Pancreas (tissue), 10 donors: ENCODE measurements around the gene COX6A1. TPM values are rescaled to one million over a fixed set of nuclear protein-coding genes. Genes with fewer than 3 reads are reported as not detected.

ENCODE experiments used
- ATAC-seq, 4 donors: fragments of 200-7000 bp; cut with Tn5 transposase; one replicate each; pipeline versions ENCODE4 v1.8.0 to v1.9.1; 2020; ENCODE audit warnings: mild to moderate bottlenecking in 4 of 4, moderate library complexity in 4 of 4
- DNase-seq, 6 donors: peaks; one replicate each; pipeline ENCODE4 v3.0.0-alpha.2; 2020
- FAIRE-seq: peaks from 2 replicates; lab custom pipeline; 2012; peaks lifted over from hg19 to GRCh38; lab: Jason Lieb, UNC
- H3K27ac ChIP-seq, 4 donors: fragments of 200-600 bp; sonication (generic); 1 replicate in 3 of 4; 2 replicates in 1 of 4; pipeline versions ENCODE4 v1.5.0 to v1.8.0; 2020
- H3K27me3 ChIP-seq, 4 donors: fragments of 200-600 bp; one replicate each; pipeline ENCODE4 v1.8.0; 2021
- H3K36me3 ChIP-seq, 3 donors: fragments of 200-600 bp; sonication (generic) in 1 of 3; one replicate each; pipeline versions ENCODE4 v1.5.0 to v1.8.0; 2020 to 2021
- H3K4me1 ChIP-seq, 3 donors: fragments of 200-600 bp; one replicate each; pipeline ENCODE4 v1.8.0; 2021
- H3K4me3 ChIP-seq, 4 donors: fragments of 200-600 bp; sonication (generic) in 2 of 4; one replicate each; pipeline versions ENCODE4 v1.5.0 to v1.8.0; 2020 to 2021
- H3K9me3 ChIP-seq, 4 donors: fragments of 200-600 bp; one replicate each; pipeline ENCODE4 v1.8.0; 2021
- CTCF ChIP-seq, 4 donors: fragments of 200-600 bp; sonication (generic) in 3 of 4; IDR thresholded peaks; one replicate each; pipeline versions ENCODE4 v1.5.0 to v1.8.0; 2021; ENCODE audit warnings: antibody characterized with exemption in 4 of 4
- WGBS, 2 donors: extraction: QIAGEN DNeasy Blood & Tissue Kit; methylation state at CpG; one replicate each; pipeline ENCODE4 v1.1.7; 2013; 5-methylcytosine and 5-hydroxymethylcytosine counted together
- intact Hi-C, 3 donors: fragments of 100-400 bp; cut with DNase I; formaldehyde crosslinking; loops; one replicate each; pipeline versions ENCODE4 v1.11.1 to v1.14.2; 2022
- polyA plus RNA-seq, 2 donors: library from polyadenylated mRNA; stranded (reverse); fragments of 200-250 nt; gene quantifications; one replicate each; pipeline ENCODE4 v1.2.3, GENCODE V29; 2013
- total RNA-seq, 6 donors: library from RNA; stranded (reverse); fragmentation: NEBNext Ultra II Directional in 4 of 6; extraction: Animal tissue kit (Norgen Biotek cat#: 25700) in 4 of 6; gene quantifications; one replicate each; pipeline versions ENCODE4 v1.2.1 to v1.2.4, GENCODE V29; 2021 to 2023
- donor health status: healthy with polysubstance abuse.
- donor health status: DM: no; HTN: no; CAD: no; lungs with moderate emphysema.
- donor health status: DM: no; HTN: no; CAD: no.
- donor health status: control.
- donor health status: control.
- donor health status: Bipolar disorder and iron deficiency.
- donor health status: DM: yes; HTN: yes; CAD: no.
- donor health status: DM: no; HTN: no; CAD: no.
- donor health status: DM: no; HTN: no; CAD: no.
- donor health status: DM: yes; HTN: yes; CAD: no.

The COX6A1 gene
- total and polyA plus RNA-seq, 8 donors = 118 to 324 (median 144) TPM

GRCh38 chr12:120425797-120426196 lies 12.1 kb upstream of the COX6A1 start:
- no peaks in the 10 kb centered on the region for H3K27me3 ChIP-seq
- 63 to 72% methylated on average over 3 of the region's 3 CpGs for WGBS, 2 donors
- TF ChIP-seq CTCF (IDR thresholded peaks at IDR 0.05) = no peak
- H3K36me3 ChIP-seq = no peaks in the 10 kb centered on the region
- ATAC-seq = no peak
- no peak overlapping the region for H3K4me3 ChIP-seq
- H3K27ac ChIP-seq = no peak overlapping the region
- no peaks in the 10 kb centered on the region for H3K9me3 ChIP-seq
- FAIRE-seq = no peak
- H3K4me1 ChIP-seq = no peaks in the 10 kb centered on the region
- DNase-seq = no peak
- intact Hi-C loops = loop anchor here in 1 of 3 donors (10.0 kb wide), 1 partner anchor 61 kb away; the partner anchor contains the start of gene MSI1

- DNase-seq = no peak
- TF ChIP-seq CTCF (IDR thresholded peaks at IDR 0.05) = no peak
- no peaks in the 10 kb centered on the region for H3K4me1 ChIP-seq
- FAIRE-seq = no peak
- WGBS, 2 donors = 61 to 74% methylated on average over 8 of the region's 8 CpGs
- ATAC-seq = no peak
- no peak overlapping the region for H3K4me3 ChIP-seq
- H3K27me3 ChIP-seq = no peaks in the 10 kb centered on the region
- no peak overlapping the region for H3K27ac ChIP-seq
- H3K36me3 ChIP-seq = no peaks in the 10 kb centered on the region
- intact Hi-C loops = loop anchor here in 1 of 3 donors (10.0 kb wide), 1 partner anchor 64 kb away; the partner anchor contains the start of gene MSI1
- no peaks in the 10 kb centered on the region for H3K9me3 ChIP-seq
These were observed 9.2 kb upstream of the COX6A1 start for GRCh38 chr12:120428597-120429229.

GRCh38 chr12:120429368-120429767 lies 8.5 kb upstream of the COX6A1 start:
- TF ChIP-seq CTCF (IDR thresholded peaks at IDR 0.05) = no peak
- WGBS, 2 donors = 82 to 90% methylated on average over 7 of the region's 7 CpGs
- H3K9me3 ChIP-seq = no peaks in the 10 kb centered on the region
- H3K4me3 ChIP-seq = no peak overlapping the region
- no peaks in the 10 kb centered on the region for H3K36me3 ChIP-seq
- intact Hi-C loops = loop anchor here in 1 of 3 donors (10.0 kb wide), 1 partner anchor 65 kb away; the partner anchor contains the start of gene MSI1
- no peak overlapping the region for H3K27ac ChIP-seq
- H3K27me3 ChIP-seq = no peaks in the 10 kb centered on the region
- no peak for FAIRE-seq
- no peaks in the 10 kb centered on the region for H3K4me1 ChIP-seq
- ATAC-seq = no peak
- DNase-seq = no peak

- WGBS, 2 donors = 57% methylated on average over 10 of the region's 10 CpGs
- H3K9me3 ChIP-seq = no peaks in the 10 kb centered on the region
- H3K27me3 ChIP-seq = no peaks in the 10 kb centered on the region
- H3K4me1 ChIP-seq = no peaks in the 10 kb centered on the region
- no peak for TF ChIP-seq CTCF (IDR thresholded peaks at IDR 0.05)
- DNase-seq (no peak), ATAC-seq (no peak), FAIRE-seq (no peak)
- no peaks in the 10 kb centered on the region for H3K36me3 ChIP-seq
- H3K27ac ChIP-seq = no peak overlapping the region
- intact Hi-C loops = loop anchor here in 2 of 3 donors (5.0 kb wide), 1 partner anchor 76 kb away; no protein-coding TSS in a partner anchor
- no peak overlapping the region for H3K4me3 ChIP-seq
These were observed 5.0 kb upstream of the COX6A1 start for GRCh38 chr12:120432772-120433525.
